ENCODE data around the gene SS18L1.

The SS18L1 gene

GRCh38 chr20:62202676-62203377 lies 59.3 kb downstream of the SS18L1 start:
- TF ChIP-seq CTCF (conservative IDR thresholded peaks at IDR 0.05; ENCODE audit: low read length) = no peak
- H3K4me3 ChIP-seq (ENCODE audit: low read length) = no peak overlapping the region
- DNase-seq (ENCODE audit: low read depth) = no peak

DNA sequence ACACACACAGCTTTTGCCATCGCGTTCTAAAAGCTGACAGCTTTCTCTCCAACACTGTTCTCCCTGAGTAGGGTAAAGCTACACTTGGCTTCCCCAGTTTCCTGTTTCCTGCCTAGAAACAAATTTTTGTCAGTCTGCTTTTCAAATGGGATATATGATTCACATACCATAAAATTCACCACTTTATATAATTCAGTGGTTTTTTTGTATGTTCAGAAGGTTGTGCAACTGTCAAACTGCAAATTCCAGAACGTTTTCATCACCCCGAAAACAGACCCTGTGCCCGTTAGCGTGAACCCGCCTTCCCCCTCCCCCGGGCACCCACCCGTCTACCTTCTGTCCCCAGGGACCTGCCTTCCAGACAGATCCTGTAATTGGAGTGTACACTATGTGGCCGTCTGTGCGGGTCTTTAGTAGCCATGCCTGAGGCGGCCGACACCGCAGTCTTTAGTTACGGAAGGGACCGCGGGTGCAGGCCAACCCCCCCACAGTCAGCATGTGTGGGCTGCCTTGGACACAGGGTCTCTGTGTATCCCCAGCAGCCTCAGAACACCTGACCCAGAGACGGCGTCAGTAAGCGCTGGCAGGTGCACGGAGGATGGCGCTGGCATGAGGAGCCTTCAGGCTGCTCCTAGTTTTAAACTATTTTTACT lies 59.9 kb downstream of the SS18L1 start:
- TF ChIP-seq CTCF (conservative IDR thresholded peaks at IDR 0.05; ENCODE audit: low read length) = no peak
- DNase-seq (ENCODE audit: low read depth) = no peak
- no peak overlapping the region for H3K4me3 ChIP-seq (ENCODE audit: low read length)

DNA sequence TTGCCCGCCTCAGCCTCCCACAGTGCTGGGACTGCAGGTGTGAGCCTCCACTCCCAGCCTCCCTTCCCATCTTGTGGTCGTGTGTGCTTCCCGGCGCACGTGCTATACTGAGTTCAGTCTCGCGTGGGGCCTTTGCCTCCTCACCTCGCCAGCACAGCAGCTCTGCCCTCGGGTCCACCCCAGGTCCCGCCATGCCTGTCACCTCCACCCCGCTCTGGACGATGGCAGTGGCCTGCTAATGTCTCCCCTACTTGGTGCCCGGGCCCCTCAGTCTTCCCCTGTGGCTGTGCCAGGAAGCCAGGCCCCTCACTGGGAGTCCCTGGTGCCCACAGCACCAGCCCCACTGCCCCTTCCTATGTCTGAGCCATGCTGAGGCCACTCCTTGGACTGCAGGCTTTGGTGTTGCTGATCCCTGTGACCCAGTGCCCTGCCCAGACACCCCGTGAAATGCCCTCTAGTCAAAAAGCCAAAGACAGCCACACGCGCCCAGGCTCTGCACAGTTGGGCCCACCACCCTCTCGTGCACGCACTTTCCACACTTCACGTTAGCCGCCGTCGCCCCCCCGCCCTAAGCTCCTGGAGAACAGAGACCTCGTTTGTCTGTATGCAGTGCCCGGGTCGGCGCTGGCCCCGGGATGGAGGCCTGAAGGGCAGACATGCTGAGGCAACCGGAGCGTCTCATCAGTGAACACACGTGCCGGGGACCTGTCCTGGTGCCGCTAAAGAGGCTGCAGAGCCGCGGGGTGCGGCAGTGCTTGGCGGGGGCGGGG lies 62.2 kb downstream of the SS18L1 start:
- no peak overlapping the region for H3K4me3 ChIP-seq (ENCODE audit: low read length)
- DNase-seq (ENCODE audit: low read depth) = no peak
- no peak for TF ChIP-seq CTCF (conservative IDR thresholded peaks at IDR 0.05; ENCODE audit: low read length)

DNA sequence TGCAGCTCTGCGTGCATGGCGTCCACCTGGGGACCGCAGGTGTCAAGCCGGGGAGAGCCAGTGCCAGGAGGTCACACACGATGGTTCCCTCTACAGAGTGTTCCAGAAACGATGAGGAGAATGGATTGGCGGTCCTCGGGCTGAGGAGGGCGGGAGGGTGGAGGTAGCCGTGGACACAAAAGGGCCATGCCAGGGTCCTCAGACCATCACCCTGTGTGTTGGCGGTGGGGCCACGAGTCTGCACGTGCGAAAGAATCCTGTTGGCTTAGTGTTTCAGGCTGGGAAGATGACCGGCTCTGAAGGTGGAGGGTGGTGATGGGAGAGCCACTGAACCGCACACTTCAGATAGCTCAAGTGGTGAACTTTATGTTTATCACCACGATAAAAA lies 62.8 kb downstream of the SS18L1 start:
- H3K4me3 ChIP-seq (ENCODE audit: low read length) = no peak overlapping the region
- TF ChIP-seq CTCF (conservative IDR thresholded peaks at IDR 0.05; ENCODE audit: low read length) = no peak
- DNase-seq (ENCODE audit: low read depth) = no peak

DNA sequence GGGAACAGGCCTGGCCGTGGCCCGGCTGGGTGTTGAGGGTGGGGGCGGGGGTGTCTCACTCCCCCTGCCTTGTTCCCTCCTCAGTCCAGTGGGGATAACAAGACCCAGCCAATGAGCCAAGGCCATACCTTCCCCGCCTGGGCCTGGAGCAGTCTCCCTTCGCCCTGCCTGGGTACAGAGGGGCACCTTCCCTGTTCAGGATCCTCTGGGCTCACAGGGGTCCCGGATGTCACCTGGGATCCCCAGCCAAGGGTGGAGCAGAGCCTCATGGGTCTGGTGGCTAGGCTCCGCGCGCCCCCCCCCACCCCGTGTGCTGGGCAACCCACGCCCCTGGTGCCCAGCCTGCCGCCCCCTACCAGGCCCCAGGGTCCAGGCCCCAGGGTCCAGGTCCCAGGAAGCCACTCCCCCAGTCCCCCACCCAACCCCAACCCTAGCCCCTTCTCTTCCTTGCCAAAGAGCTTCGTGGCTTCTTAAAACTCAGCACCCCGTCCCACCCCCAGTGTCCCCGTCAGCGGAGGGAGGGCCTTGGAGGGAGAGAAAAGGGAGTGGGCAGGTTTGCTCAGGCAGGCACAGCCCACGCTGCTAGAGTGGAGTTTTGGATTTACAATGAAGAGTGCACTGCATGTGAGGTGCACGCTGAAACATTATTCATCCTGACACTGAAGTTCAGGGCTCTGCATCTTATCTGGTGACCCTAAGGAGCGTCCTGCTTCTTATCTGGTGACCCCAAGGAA lies 64.7 kb downstream of the SS18L1 start:
- H3K4me3 ChIP-seq (ENCODE audit: low read length) = no peak overlapping the region
- no peak for DNase-seq (ENCODE audit: low read depth)
- no peak for TF ChIP-seq CTCF (conservative IDR thresholded peaks at IDR 0.05; ENCODE audit: low read length)

DNA sequence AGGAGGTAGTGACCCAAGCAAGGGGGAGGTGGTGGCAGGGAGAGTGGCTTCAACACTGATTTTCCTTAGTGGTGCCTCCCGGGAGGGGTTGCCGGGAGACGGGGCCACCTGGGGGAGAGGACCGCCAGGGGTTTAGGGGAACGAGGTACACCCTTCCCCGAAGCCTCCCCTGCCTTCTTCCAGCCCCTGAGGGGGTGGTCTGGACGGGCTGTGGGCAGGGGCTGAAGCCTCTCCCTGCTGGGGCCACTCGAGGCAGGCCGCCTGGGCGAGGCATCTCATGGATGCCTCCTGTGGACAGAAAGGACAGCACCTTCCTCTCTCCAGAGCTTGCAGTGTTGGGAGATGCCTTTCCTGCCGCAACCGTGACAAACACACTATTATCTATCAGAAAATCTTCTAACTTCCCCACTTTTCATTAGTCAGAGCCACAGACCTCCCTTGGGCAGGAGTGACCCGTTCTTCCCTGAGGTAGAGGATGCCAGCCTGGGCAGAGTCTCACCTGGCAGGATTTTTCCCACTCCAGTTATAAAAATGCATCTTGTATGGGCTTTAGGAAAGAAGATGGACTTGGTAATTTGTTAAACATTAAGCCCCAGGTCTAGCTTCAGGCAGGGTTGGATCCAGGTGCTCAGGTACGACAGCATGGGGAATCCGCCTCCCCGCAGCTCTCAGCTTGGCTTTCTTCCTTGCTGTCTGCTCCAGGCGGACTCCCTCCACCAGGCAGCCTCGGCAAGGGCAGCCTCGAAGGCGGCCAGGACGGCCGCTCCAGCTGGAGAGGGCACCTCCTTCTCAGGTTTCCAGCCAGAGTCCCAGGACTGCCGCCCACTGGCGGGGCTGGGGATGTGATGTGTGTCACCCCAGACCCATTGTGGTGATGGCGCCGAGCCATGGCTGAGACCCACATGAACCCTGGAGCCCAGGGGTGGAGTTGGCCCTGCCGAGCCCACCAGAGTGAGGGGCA lies 65.5 kb downstream of the SS18L1 start:
- no peak for DNase-seq (ENCODE audit: low read depth)
- H3K4me3 ChIP-seq (ENCODE audit: low read length) = no peak overlapping the region
- no peak; the same call in 1 of the 2 replicates for TF ChIP-seq CTCF (conservative IDR thresholded peaks at IDR 0.05; ENCODE audit: low read length)
